Thyroid gland (tissue), 4 donors: ENCODE results near the gene EEF2. TPM values are rescaled to one million over a fixed set of nuclear protein-coding genes. Genes with fewer than 3 reads are reported as not detected.

ENCODE experiments used
- DNase-seq, 2 donors: peaks; one replicate each; pipeline ENCODE4 v3.0.0-alpha.2; 2019
- H3K27ac ChIP-seq, 3 donors: fragments of 200-600 bp; sonication (generic); 1 replicate in 2 of 3; 2 replicates in 1 of 3; pipeline ENCODE4 v1.5.1; 2016 to 2019; ENCODE audit warnings: mild to moderate bottlenecking in 1 of 3, moderate library complexity in 1 of 3
- H3K27me3 ChIP-seq: fragments of 200-600 bp; sonication (generic); one replicate; pipeline ENCODE4 v1.5.1; 2019
- H3K36me3 ChIP-seq, 2 donors: fragments of 200-600 bp; sonication (generic); one replicate each; pipeline ENCODE4 v1.5.1; 2016 to 2019
- H3K4me1 ChIP-seq, 2 donors: fragments of 200-600 bp; sonication (generic); one replicate each; pipeline ENCODE4 v1.5.1; 2017 to 2019
- H3K4me3 ChIP-seq, 3 donors: fragments of 200-600 bp; sonication (generic); replicated peaks in 1 of 3; 1 replicate in 2 of 3; 2 replicates in 1 of 3; pipeline ENCODE4 v1.5.1; 2016; ENCODE audit warnings: mild to moderate bottlenecking in 1 of 3
- H3K9me3 ChIP-seq: fragments of 200-600 bp; sonication (generic); one replicate; pipeline ENCODE4 v1.5.1; 2017
- POLR2A ChIP-seq, 2 donors: fragments of 450-650 bp; IDR thresholded peaks; one replicate each; pipeline ENCODE4 v1.6.1; 2017; ENCODE audit warnings: antibody characterized with exemption in 2 of 2, mild to moderate bottlenecking in 2 of 2, moderate library complexity in 1 of 2
- WGBS, 2 donors: methylation state at CpG; one replicate each; pipeline ENCODE4 v1.1.5; 2017; 5-methylcytosine and 5-hydroxymethylcytosine counted together
- intact Hi-C: fragments of 100-400 bp; cut with DNase I; formaldehyde crosslinking; loops from one replicate; pipeline ENCODE4 v1.15.1; 2023
- total RNA-seq, 4 donors: library from RNA; depleted of rRNA; stranded (reverse); fragments of >200 nt; gene quantifications; one replicate each; pipeline ENCODE4 v1.2.3, GENCODE V29; 2016
- TF ChIP-seq, protein P1 (sequence below), 6 experiments: fragments of 200-600 bp in 3 of 6; fragments of 450-650 bp in 3 of 6; sonication (generic) in 3 of 6; IDR thresholded peaks; one replicate each; pipeline ENCODE4 v1.5.1; 2016 to 2019; ENCODE audit warnings: antibody characterized with exemption in 6 of 6, mild to moderate bottlenecking in 2 of 6, inconsistent platforms in 1 of 6, moderate library complexity in 1 of 6

The EEF2 gene
- total RNA-seq, 4 donors from 2014 or later: 1,432 to 2,189 (median 1,729) TPM

DNA sequence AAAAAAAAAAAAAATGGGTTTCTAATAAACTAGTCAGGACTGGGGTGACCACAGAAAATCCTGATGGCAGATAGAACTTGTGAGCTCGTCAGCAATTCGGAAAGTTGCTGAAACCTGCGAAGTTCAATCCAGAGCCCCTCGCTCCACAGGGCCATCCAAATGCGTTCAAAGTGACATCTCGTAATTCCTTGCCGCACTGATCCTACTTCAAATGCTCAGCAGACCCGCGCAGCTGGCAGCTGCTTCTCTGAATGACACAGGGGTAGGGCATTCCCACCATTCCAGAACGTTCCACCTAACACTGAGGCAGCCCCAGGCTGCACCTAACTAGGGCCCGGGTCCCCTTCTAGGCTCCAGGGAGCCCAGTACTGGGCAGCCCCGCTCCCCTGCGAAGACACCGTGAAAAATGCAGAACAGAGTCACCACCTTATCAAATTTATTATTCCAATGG, 9.6 kb downstream of the EEF2 start:
- intact Hi-C loops: no loop called here
- 88 to 91% methylated on average over 14 of the region's 14 CpGs for WGBS, 2 donors
- Histone ChIP-seq H3K4me1 (no peaks in the 10 kb centered on the region), H3K27me3 (no peaks in the 10 kb centered on the region), H3K27ac (no peak overlapping the region), H3K9me3 (no peaks in the 10 kb centered on the region), H3K36me3 (peaks cover 55 to 58% of the 10 kb centered on the region in 2 donors), H3K4me3 (no peak overlapping the region)
- DNase-seq: no peak
- TF ChIP-seq, protein P1, sequence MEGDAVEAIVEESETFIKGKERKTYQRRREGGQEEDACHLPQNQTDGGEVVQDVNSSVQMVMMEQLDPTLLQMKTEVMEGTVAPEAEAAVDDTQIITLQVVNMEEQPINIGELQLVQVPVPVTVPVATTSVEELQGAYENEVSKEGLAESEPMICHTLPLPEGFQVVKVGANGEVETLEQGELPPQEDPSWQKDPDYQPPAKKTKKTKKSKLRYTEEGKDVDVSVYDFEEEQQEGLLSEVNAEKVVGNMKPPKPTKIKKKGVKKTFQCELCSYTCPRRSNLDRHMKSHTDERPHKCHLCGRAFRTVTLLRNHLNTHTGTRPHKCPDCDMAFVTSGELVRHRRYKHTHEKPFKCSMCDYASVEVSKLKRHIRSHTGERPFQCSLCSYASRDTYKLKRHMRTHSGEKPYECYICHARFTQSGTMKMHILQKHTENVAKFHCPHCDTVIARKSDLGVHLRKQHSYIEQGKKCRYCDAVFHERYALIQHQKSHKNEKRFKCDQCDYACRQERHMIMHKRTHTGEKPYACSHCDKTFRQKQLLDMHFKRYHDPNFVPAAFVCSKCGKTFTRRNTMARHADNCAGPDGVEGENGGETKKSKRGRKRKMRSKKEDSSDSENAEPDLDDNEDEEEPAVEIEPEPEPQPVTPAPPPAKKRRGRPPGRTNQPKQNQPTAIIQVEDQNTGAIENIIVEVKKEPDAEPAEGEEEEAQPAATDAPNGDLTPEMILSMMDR (IDR thresholded peaks at IDR 0.05): no peak
- TF ChIP-seq POLR2A (IDR thresholded peaks at IDR 0.05): no peak

DNA sequence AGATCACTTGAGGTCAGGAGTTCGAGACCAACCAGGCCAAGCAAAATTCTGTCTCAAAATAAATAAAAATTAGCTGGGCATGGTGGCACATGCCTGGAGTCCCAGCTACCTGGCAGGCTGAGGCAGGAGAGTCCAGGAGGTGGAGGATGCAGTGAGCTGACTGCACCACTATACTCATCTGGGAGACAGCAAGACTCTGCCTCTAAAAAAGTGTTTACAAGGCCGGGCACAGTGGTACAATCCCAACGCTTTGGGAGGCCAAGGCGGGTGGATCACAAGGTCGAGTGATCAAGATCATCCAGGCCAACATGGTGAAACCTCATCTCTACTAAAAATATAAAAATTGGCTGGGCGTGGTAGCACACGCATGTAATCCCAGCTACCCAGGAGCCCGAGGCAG, 10.1 kb downstream of the EEF2 start:
- whole genome bisulfite sequencing, 2 donors: 87 to 90% methylated on average over 8 of the region's 8 CpGs

DNA sequence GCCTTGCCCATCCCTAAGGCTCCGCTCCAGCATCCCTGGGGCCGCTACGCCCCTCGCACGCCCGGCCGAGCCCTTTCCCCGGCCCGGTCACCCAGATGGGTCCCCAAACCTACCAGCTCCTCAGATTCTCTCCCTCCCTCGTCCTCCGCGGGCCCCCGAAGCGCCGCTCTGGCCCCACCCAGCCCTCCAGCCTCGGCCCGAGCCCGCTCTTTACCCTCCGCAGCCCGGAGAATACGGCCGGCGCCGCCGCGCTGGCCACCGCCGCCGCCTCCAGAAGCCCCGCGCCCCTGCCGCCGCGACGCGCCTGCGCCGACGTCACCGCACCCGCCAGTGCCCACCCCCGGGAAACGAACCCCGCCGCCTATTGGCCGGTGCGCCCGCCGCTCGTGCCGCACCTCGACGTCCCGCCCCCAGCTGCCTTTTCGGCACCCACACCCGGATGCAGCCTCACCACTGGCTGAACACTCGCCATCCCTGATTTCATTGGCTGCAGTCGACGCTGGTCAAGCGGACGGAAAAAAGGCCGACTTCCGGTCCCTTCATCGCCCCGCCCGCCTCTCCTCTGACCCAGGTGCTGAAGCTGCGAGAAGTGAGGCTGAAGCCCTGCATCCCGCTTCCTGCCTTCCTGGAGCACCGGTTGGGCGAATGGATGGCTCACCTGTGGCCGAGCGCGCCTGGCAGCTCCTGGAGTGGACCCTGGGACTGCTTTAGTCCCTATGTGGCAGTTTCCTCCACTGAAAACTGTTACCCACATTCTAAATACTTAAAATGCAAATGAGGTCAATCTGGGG, 14.3 kb downstream of the EEF2 start, which contains the start of gene DAPK3:
Gene DAPK3 (minus strand): TSS at position 292 of the 791 bp plus-strand sequence. CDS start 1,364 bp downstream, outside the sequence.
- Histone ChIP-seq H3K36me3 (peaks cover 15 to 32% of the 10 kb centered on the region in 2 donors), H3K4me1 (peaks cover 15 to 23% of the 10 kb centered on the region in 2 donors), H3K27ac (peak within 1 kb of the TSS; percentile 85 to 93 (median 90)), H3K4me3 (peak within 1 kb of the TSS; percentile 57 to 93 (median 93)), H3K9me3 (no peaks in the 10 kb centered on the region), H3K27me3 (no peaks in the 10 kb centered on the region)
- 0 to 1% methylated on average over 50 to 59 of the region's 73 CpGs for WGBS, 2 donors
- TF ChIP-seq, protein P1 (IDR thresholded peaks at IDR 0.05): no peak
- peak; percentile 69 to 84 for TF ChIP-seq POLR2A (IDR thresholded peaks at IDR 0.05)
- peak; percentile 98 for DNase-seq
- intact Hi-C loops: no loop called here

More for the DNA sequence above, 10.1 kb downstream of the EEF2 start:
- no peak for DNase-seq
- intact Hi-C loops: no loop called here
- Histone ChIP-seq H3K36me3 (peaks cover 50 to 52% of the 10 kb centered on the region in 2 donors), H3K4me3 (no peak overlapping the region), H3K27ac (no peak overlapping the region), H3K4me1 (peaks cover 0 to 3% of the 10 kb centered on the region in 2 donors), H3K27me3 (no peaks in the 10 kb centered on the region), H3K9me3 (no peaks in the 10 kb centered on the region)
- no peak for TF ChIP-seq POLR2A (IDR thresholded peaks at IDR 0.05)
- TF ChIP-seq, protein P1 (IDR thresholded peaks at IDR 0.05): no peak

DNA sequence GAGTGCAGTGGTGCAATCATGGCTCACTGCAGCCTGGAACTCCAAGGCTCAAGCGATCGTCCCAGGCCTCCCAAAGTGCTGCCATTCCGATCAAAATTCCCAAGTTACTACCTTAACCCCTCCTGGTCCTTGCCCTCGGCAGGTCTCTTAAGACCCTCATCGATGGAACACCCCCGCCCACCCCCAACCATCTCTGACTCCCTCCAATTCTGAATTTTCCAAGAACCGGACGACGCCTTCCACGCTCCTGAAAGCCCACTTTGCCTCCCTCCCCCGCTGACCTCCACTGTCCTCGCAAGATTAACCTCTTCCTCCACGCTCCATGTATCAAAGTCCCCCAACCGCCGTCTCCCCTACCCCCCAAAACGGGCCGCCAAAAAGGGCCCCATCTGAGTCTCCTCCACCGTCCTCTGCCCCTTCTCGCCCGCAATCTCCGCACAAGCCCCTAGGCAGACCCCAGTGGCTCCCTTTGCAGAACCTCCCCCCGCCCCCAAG, 14.9 kb downstream of the EEF2 start:
- peak overlapping the region; percentile 85 to 93 (median 90) for H3K27ac ChIP-seq
- H3K4me3 ChIP-seq: peak overlapping the region; percentile 57 to 93 (median 93)
- H3K36me3 ChIP-seq: peaks cover 12 to 28% of the 10 kb centered on the region in 2 donors
- no peaks in the 10 kb centered on the region for H3K9me3 ChIP-seq
- no peak for TF ChIP-seq POLR2A (IDR thresholded peaks at IDR 0.05)
- TF ChIP-seq, protein P1 (IDR thresholded peaks at IDR 0.05): no peak
- intact Hi-C loops: no loop called here
- H3K4me1 ChIP-seq: peaks cover 15 to 23% of the 10 kb centered on the region in 2 donors
- 1% methylated on average over 22 of the region's 22 CpGs for WGBS, 2 donors
- H3K27me3 ChIP-seq: no peaks in the 10 kb centered on the region
- DNase-seq: peak; percentile 39 to 44
